Thyroid gland (tissue), 4 donors: Measurements from ENCODE around the gene ANLN. TPM values are rescaled to one million over a fixed set of nuclear protein-coding genes. Genes with fewer than 3 reads are reported as not detected.

Experiments used
- DNase-seq, 2 donors: peaks; one replicate each; pipeline ENCODE4 v3.0.0-alpha.2; 2019
- H3K27ac ChIP-seq, 3 donors: fragments of 200-600 bp; sonication (generic); 1 replicate in 2 of 3; 2 replicates in 1 of 3; pipeline ENCODE4 v1.5.1; 2016 to 2019; ENCODE audit warnings: mild to moderate bottlenecking in 1 of 3, moderate library complexity in 1 of 3
- H3K27me3 ChIP-seq: fragments of 200-600 bp; sonication (generic); one replicate; pipeline ENCODE4 v1.5.1; 2019
- H3K36me3 ChIP-seq, 2 donors: fragments of 200-600 bp; sonication (generic); one replicate each; pipeline ENCODE4 v1.5.1; 2016 to 2019
- H3K4me1 ChIP-seq, 2 donors: fragments of 200-600 bp; sonication (generic); one replicate each; pipeline ENCODE4 v1.5.1; 2017 to 2019
- H3K4me3 ChIP-seq, 3 donors: fragments of 200-600 bp; sonication (generic); replicated peaks in 1 of 3; 1 replicate in 2 of 3; 2 replicates in 1 of 3; pipeline ENCODE4 v1.5.1; 2016; ENCODE audit warnings: mild to moderate bottlenecking in 1 of 3
- H3K9me3 ChIP-seq: fragments of 200-600 bp; sonication (generic); one replicate; pipeline ENCODE4 v1.5.1; 2017
- CTCF ChIP-seq, 6 experiments: fragments of 200-600 bp in 3 of 6; fragments of 450-650 bp in 3 of 6; sonication (generic) in 3 of 6; IDR thresholded peaks; one replicate each; pipeline ENCODE4 v1.5.1; 2016 to 2019; ENCODE audit warnings: antibody characterized with exemption in 6 of 6, mild to moderate bottlenecking in 2 of 6, inconsistent platforms in 1 of 6, moderate library complexity in 1 of 6
- POLR2A ChIP-seq, 2 donors: fragments of 450-650 bp; IDR thresholded peaks; one replicate each; pipeline ENCODE4 v1.6.1; 2017; ENCODE audit warnings: antibody characterized with exemption in 2 of 2, mild to moderate bottlenecking in 2 of 2, moderate library complexity in 1 of 2
- WGBS, 2 donors: methylation state at CpG; one replicate each; pipeline ENCODE4 v1.1.5; 2017; 5-methylcytosine and 5-hydroxymethylcytosine counted together
- intact Hi-C: fragments of 100-400 bp; cut with DNase I; formaldehyde crosslinking; loops from one replicate; pipeline ENCODE4 v1.15.1; 2023
- total RNA-seq, 4 donors: library from RNA; depleted of rRNA; stranded (reverse); fragments of >200 nt; gene quantifications; one replicate each; pipeline ENCODE4 v1.2.3, GENCODE V29; 2016

ANLN gene
- total RNA-seq, 4 donors from 2014 or later: 0.88 to 4.0 (median 3.1) TPM

DNA sequence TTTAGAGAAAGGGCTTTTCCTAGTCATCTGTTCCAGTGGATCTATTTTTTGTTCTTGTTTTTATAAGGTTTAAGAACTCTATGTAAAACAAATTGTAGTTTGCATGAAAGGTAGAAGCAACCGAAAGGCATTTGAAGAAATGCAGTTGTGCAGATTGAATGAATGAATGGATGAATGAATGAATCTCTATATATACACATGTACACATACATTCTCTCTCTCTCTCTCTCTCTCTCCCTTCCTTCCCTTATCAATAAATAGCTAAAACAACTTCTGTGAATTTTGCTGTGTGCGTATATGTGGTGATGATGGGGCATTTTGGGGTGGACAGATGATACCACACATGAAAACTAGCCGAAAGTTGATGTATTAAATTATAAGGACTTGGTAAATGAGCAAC lies 32.4 kb downstream of the ANLN start:
- intact Hi-C loops: no loop called here
- H3K27me3 ChIP-seq: no peaks in the 10 kb centered on the region
- H3K36me3 ChIP-seq: no peaks in the 10 kb centered on the region
- no peak for DNase-seq
- H3K27ac ChIP-seq: no peak overlapping the region
- no peaks in the 10 kb centered on the region for H3K9me3 ChIP-seq
- no peaks in the 10 kb centered on the region for H3K4me1 ChIP-seq
- 97 to 99% methylated on average over 3 of the region's 3 CpGs for WGBS, 2 donors
- TF ChIP-seq CTCF (IDR thresholded peaks at IDR 0.05) (no peak), POLR2A (IDR thresholded peaks at IDR 0.05) (no peak)
- no peak overlapping the region for H3K4me3 ChIP-seq

GRCh38 chr7:36423633-36424032 lies 34.0 kb downstream of the ANLN start:
- TF ChIP-seq CTCF (IDR thresholded peaks at IDR 0.05) (no peak), POLR2A (IDR thresholded peaks at IDR 0.05) (no peak)
- intact Hi-C loops: no loop called here
- Histone ChIP-seq H3K36me3 (no peaks in the 10 kb centered on the region), H3K4me1 (no peaks in the 10 kb centered on the region), H3K4me3 (no peak overlapping the region), H3K9me3 (no peaks in the 10 kb centered on the region), H3K27me3 (no peaks in the 10 kb centered on the region), H3K27ac (no peak overlapping the region)
- 95 to 99% methylated on average over 2 of the region's 2 CpGs for WGBS, 2 donors
- no peak for DNase-seq

DNA sequence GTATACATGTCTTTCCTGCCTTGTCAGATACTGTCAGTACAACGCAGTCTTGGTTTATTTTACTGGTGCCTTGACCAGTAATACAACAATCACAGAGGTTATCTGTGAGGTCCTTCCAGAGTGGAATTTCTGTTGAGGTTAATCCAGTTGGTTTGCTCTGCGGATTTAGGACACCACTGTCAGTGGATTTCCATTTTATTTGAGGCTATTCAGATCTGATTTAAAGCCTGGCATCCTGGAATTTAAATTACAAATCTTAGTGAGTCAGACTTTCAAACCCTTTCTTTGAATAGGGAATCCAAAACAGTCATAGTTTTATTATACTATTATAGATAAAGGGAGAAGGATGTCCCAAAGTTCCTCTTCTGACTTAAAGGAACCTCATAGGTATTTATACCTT lies 40.5 kb downstream of the ANLN start:
- Histone ChIP-seq H3K4me3 (no peak overlapping the region), H3K9me3 (no peaks in the 10 kb centered on the region), H3K27ac (no peak overlapping the region), H3K27me3 (no peaks in the 10 kb centered on the region), H3K4me1 (no peaks in the 10 kb centered on the region), H3K36me3 (no peaks in the 10 kb centered on the region)
- no peak for TF ChIP-seq CTCF (IDR thresholded peaks at IDR 0.05)
- TF ChIP-seq POLR2A (IDR thresholded peaks at IDR 0.05): no peak
- WGBS, 2 donors: 84 to 90% methylated on average over 2 of the region's 2 CpGs
- no peak for DNase-seq
- intact Hi-C loops: no loop called here

GRCh38 chr7:36430881-36431280 lies 41.2 kb downstream of the ANLN start:
- no peaks in the 10 kb centered on the region for H3K4me1 ChIP-seq
- no peak for DNase-seq
- no peaks in the 10 kb centered on the region for H3K36me3 ChIP-seq
- WGBS, 2 donors: 82 to 85% methylated on average over 2 of the region's 2 CpGs
- no peaks in the 10 kb centered on the region for H3K27me3 ChIP-seq
- H3K9me3 ChIP-seq: no peaks in the 10 kb centered on the region
- no peak overlapping the region for H3K27ac ChIP-seq
- intact Hi-C loops: no loop called here
- no peak overlapping the region for H3K4me3 ChIP-seq
- TF ChIP-seq POLR2A (IDR thresholded peaks at IDR 0.05) (no peak), CTCF (IDR thresholded peaks at IDR 0.05) (no peak)

GRCh38 chr7:36438211-36438610 lies 48.5 kb downstream of the ANLN start:
- H3K4me1 ChIP-seq: no peaks in the 10 kb centered on the region
- intact Hi-C loops: no loop called here
- H3K27ac ChIP-seq: no peak overlapping the region
- H3K27me3 ChIP-seq: no peaks in the 10 kb centered on the region
- H3K36me3 ChIP-seq: no peaks in the 10 kb centered on the region
- DNase-seq: no peak
- 93 to 96% methylated on average over 4 of the region's 4 CpGs for WGBS, 2 donors
- TF ChIP-seq CTCF (IDR thresholded peaks at IDR 0.05) (no peak), POLR2A (IDR thresholded peaks at IDR 0.05) (no peak)
- H3K4me3 ChIP-seq: no peak overlapping the region
- H3K9me3 ChIP-seq: no peaks in the 10 kb centered on the region
